GM23248 (cell line): ENCODE data around the gene DIP2C. TPM values are rescaled to one million over a fixed set of nuclear protein-coding genes. Genes with fewer than 3 reads are reported as not detected.

ENCODE experiments used
- DNase-seq: peaks from one replicate; pipeline ENCODE4 v3.0.0-alpha.2; 2015
- H2AFZ ChIP-seq: fragments of 200-600 bp; sonication (generic); 2 replicates; pipeline ENCODE4 v1.6.1; 2016; ENCODE audit warnings: antibody characterized with exemption
- H3F3A ChIP-seq: fragments of 200-600 bp; sonication (generic); 2 replicates; pipeline ENCODE4 v1.6.1; 2016; ENCODE audit warnings: mild to moderate bottlenecking, antibody characterized with exemption, mixed run types; ENCODE audit not compliant: insufficient read depth
- H3K27ac ChIP-seq: fragments of 200-600 bp; sonication (generic); 2 replicates; pipeline ENCODE4 v1.5.1; 2016; ENCODE audit warnings: mild to moderate bottlenecking
- H3K27me3 ChIP-seq: fragments of 200-600 bp; sonication (generic); replicated peaks from 2 replicates; pipeline ENCODE4 v1.6.1; 2016; ENCODE audit warnings: mild to moderate bottlenecking; ENCODE audit not compliant: insufficient read depth
- H3K36me3 ChIP-seq: fragments of 200-600 bp; sonication (generic); 2 replicates; pipeline ENCODE4 v1.6.1; 2016; ENCODE audit warnings: low read depth, mild to moderate bottlenecking
- H3K4me1 ChIP-seq: fragments of 200-600 bp; sonication (generic); 2 replicates; pipeline ENCODE4 v1.6.1; 2016; ENCODE audit warnings: mild to moderate bottlenecking; ENCODE audit not compliant: insufficient read depth
- H3K4me2 ChIP-seq: fragments of 200-600 bp; sonication (generic); one replicate; pipeline ENCODE4 v1.6.1; 2016; ENCODE audit warnings: mild to moderate bottlenecking; ENCODE audit not compliant: unreplicated experiment
- H3K4me3 ChIP-seq: fragments of 200-600 bp; sonication (generic); 2 replicates; pipeline ENCODE4 v1.5.1; 2016; ENCODE audit warnings: mild to moderate bottlenecking
- H3K79me2 ChIP-seq: fragments of 200-600 bp; sonication (generic); 2 replicates; pipeline ENCODE4 v1.6.1; 2016; ENCODE audit warnings: mild to moderate bottlenecking; ENCODE audit not compliant: insufficient read depth
- H3K9ac ChIP-seq: fragments of 200-600 bp; sonication (generic); 2 replicates; pipeline ENCODE4 v1.6.1; 2016; ENCODE audit warnings: mild to moderate bottlenecking
- H3K9me2 ChIP-seq: fragments of 200-600 bp; sonication (generic); 2 replicates; pipeline ENCODE4 v1.6.1; 2016; ENCODE audit warnings: mixed run types, mild to moderate bottlenecking, moderate library complexity; ENCODE audit not compliant: insufficient read depth
- H3K9me3 ChIP-seq: fragments of 200-600 bp; sonication (generic); one replicate; pipeline ENCODE4 v1.6.1; 2017; ENCODE audit warnings: low read depth
- H4K20me1 ChIP-seq: fragments of 200-600 bp; sonication (generic); 2 replicates; pipeline ENCODE4 v1.6.0; 2016; ENCODE audit not compliant: insufficient read depth
- EZH2 ChIP-seq: fragments of 200-600 bp; sonication (generic); IDR thresholded peaks from 2 replicates; pipeline ENCODE4 v1.6.1; 2018; ENCODE audit warnings: antibody characterized with exemption, mild to moderate bottlenecking; ENCODE audit not compliant: insufficient read depth, poor library complexity, severe bottlenecking
- EZH2phosphoT487 ChIP-seq: fragments of 200-600 bp; sonication (generic); IDR thresholded peaks from 2 replicates; pipeline ENCODE4 v1.6.1; 2018; ENCODE audit warnings: antibody characterized with exemption, moderate library complexity, mild to moderate bottlenecking, low read depth; ENCODE audit not compliant: insufficient read depth
- WGBS, 2 experiments: methylation state at CpG; one replicate each; pipeline ENCODE4 v1.1.6; 2015 to 2017; ENCODE audit warnings: low lambda C conversion rate in 2 of 2, low coverage in 1 of 2; ENCODE audit errors: missing lambda C conversion rate in 2 of 2; 5-methylcytosine and 5-hydroxymethylcytosine counted together
- in situ Hi-C: fragments of 300-500 bp; cut with MboI; formaldehyde crosslinking; loops from 2 replicates; pipeline ENCODE4 v1.15.0; 2020
- polyA plus RNA-seq: library from polyadenylated mRNA; unstranded; fragments of >200 nt; fragmentation: Nextera tagmentation; extraction: Ambion mirVana; gene quantifications from 2 replicates; pipeline ENCODE4 v1.2.1, GENCODE V29; 2016
- total RNA-seq: library from RNA; depleted of rRNA; stranded (reverse); fragments of >200 nt; shearing (Covaris generic); gene quantifications from 2 replicates; pipeline ENCODE4 v1.2.3, GENCODE V29; 2014

The DIP2C gene
- total and polyA plus RNA-seq, 2 experiments from 2014 or later = 12.0 to 13.1 TPM

DNA sequence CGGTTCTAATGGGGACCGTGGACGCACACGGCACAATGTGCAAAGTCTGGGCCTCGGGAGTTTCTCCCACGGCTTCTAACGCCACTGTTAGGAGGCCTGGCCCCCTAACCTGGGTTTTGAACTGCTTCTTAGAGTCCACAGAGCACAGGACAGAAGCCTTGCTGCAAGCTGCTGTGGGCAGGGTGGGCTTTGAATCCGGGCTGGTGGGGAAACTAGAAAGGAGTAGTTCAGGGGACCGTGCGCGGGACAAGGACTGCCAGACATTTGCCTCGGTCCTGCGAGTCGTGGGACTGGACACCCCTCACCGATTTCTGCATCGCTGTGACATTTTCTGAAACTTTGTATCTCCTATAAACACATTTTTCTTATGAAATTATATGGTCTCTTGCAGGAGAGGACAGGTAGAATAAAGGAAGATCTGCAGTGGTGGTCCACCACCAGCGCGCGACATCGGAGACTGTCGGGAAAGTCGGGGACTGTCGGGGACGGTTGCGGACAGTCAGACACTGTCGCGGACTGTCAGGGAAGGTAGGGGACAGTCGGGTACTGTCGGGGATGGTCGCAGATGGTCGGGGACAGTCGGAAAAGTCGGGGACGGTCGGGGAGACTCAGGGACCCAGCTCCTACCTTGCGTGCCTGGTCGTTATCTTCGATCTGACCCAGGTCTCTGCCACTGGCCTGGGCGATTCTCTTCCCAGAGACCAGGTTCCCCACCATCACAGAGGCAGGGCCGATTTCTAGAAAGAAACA, 332.1 kb downstream of the DIP2C start:
- no peaks in the 10 kb centered on the region for H3K4me1 ChIP-seq
- H3K4me3 ChIP-seq = no peak overlapping the region
- no peaks in the 10 kb centered on the region for H3K9me3 ChIP-seq
- no peak overlapping the region for H3K4me2 ChIP-seq
- H3K9ac ChIP-seq = no peak overlapping the region
- TF ChIP-seq EZH2phosphoT487 (no peak), EZH2 (no peak)
- H3K27ac ChIP-seq = no peak overlapping the region
- no peaks in the 10 kb centered on the region for H3K27me3 ChIP-seq
- no peaks in the 10 kb centered on the region for H4K20me1 ChIP-seq
- in situ Hi-C loops = no loop called here
- no peaks in the 10 kb centered on the region for H3K79me2 ChIP-seq
- 97 to 98% methylated on average over 40 of the region's 40 CpGs for WGBS, 2 experiments
- no peaks in the 10 kb centered on the region for H3K9me2 ChIP-seq
- H2AFZ ChIP-seq = no peak overlapping the region
- no peak for DNase-seq
- no peaks in the 10 kb centered on the region for H3F3A ChIP-seq
- peaks cover 10% of the 10 kb centered on the region; the same call in 1 of the 2 replicates for H3K36me3 ChIP-seq

GRCh38 chr10:356452-356851, 333.0 kb downstream of the DIP2C start:
- Histone ChIP-seq H3K36me3 (peaks cover 10% of the 10 kb centered on the region; the same call in 1 of the 2 replicates), H3K9ac (no peak overlapping the region), H3K4me3 (no peak overlapping the region), H3K4me2 (no peak overlapping the region), H3K79me2 (no peaks in the 10 kb centered on the region), H3K27ac (no peak overlapping the region), H3K9me2 (no peaks in the 10 kb centered on the region), H3F3A (no peaks in the 10 kb centered on the region), H3K27me3 (no peaks in the 10 kb centered on the region), H2AFZ (no peak overlapping the region), H4K20me1 (no peaks in the 10 kb centered on the region), H3K9me3 (no peaks in the 10 kb centered on the region), H3K4me1 (no peaks in the 10 kb centered on the region)
- TF ChIP-seq EZH2phosphoT487 (no peak), EZH2 (no peak)
- WGBS, 2 experiments = 85 to 86% methylated on average over 8 of the region's 8 CpGs
- no peak for DNase-seq
- in situ Hi-C loops = no loop called here

DNA sequence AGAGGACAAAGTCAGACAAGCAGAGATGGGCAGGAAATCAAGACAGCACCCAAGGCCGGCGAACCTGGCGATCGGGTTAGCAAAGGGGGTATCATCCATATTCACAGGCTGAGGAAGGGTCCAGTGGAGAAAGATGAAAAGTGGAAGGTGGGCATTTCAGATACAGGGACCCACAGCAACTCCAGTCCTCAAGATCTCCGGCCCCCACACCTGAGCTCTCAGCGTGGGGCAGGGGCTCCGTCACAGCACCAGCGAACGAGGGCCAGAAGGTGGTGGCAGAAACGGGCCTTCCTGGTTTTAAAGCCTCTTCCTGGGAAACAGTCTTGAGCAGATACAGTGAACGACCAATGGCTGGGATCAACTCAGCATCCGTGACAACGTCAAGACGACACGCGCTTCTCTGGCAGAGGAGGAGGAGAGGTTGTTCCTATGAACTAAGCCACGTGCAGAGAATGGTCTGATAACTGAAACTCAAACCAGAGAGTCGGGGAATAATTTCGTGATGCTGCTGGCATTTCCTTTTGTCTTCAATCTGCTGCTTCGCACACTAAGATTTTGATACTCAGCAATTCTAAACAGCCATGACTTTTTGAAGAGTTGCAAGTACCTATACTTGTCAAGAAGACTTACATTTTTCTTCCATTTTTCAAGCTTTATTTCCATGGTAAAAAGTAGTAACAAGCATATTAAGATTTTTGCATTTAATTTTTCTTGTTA, 334.4 kb downstream of the DIP2C start:
- H3K4me3 ChIP-seq = no peak overlapping the region
- no peaks in the 10 kb centered on the region for H3F3A ChIP-seq
- no peaks in the 10 kb centered on the region for H3K4me1 ChIP-seq
- H2AFZ ChIP-seq = no peak overlapping the region
- no peaks in the 10 kb centered on the region for H3K79me2 ChIP-seq
- H3K9ac ChIP-seq = no peak overlapping the region
- no peaks in the 10 kb centered on the region for H4K20me1 ChIP-seq
- in situ Hi-C loops = no loop called here
- 90 to 91% methylated on average over 20 of the region's 20 CpGs for WGBS, 2 experiments
- H3K27ac ChIP-seq = no peak overlapping the region
- DNase-seq = no peak
- TF ChIP-seq EZH2 (no peak), EZH2phosphoT487 (no peak)
- no peaks in the 10 kb centered on the region for H3K27me3 ChIP-seq
- H3K36me3 ChIP-seq = peaks cover 10% of the 10 kb centered on the region; the same call in 1 of the 2 replicates
- H3K9me3 ChIP-seq = no peaks in the 10 kb centered on the region
- no peak overlapping the region for H3K4me2 ChIP-seq
- no peaks in the 10 kb centered on the region for H3K9me2 ChIP-seq

DNA sequence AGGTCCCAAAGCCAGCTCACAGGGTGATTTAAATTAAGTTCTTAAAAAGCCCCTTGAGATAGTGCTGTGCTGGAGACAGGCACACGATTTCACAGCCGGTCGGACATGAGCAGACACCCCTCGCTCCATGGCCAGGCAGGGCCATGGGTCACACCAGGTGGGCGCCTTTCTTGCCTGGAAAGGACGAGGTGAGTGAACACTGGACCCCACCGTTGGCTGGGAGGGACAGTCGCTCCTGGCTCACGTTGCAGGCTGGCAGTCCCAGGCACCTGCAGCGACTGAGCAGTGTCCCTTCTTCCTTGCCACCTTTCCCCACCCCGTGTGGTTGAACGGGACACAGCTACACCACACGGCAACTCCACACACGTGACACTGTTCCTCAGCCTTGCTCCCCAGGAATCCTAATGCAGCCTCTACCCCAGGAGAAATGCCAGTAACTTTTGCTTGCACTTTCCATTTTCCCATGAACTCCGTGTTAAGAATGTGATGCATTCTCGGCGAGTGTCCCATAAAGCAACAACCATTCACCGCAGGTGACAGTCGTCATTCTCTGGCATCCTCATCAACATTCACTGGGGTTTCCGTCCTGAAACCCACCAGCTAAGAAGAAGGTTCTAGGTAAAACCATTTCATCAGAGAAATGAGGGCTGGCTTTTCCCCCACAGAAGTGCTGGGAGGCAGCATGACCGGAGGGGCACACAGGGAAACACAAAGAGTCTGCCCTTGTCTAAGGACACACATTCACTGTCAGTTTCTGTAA, 336.8 kb downstream of the DIP2C start:
- WGBS, 2 experiments = 89 to 93% methylated on average over 21 of the region's 21 CpGs
- H3K4me2 ChIP-seq = no peak overlapping the region
- in situ Hi-C loops = no loop called here
- H2AFZ ChIP-seq = no peak overlapping the region
- H3K9ac ChIP-seq = no peak overlapping the region
- peaks cover 10% of the 10 kb centered on the region; the same call in 1 of the 2 replicates for H3K36me3 ChIP-seq
- no peaks in the 10 kb centered on the region for H3F3A ChIP-seq
- no peak overlapping the region for H3K4me3 ChIP-seq
- H3K27ac ChIP-seq = no peak overlapping the region
- H3K9me3 ChIP-seq = no peaks in the 10 kb centered on the region
- TF ChIP-seq EZH2phosphoT487 = no peak
- TF ChIP-seq EZH2 = no peak
- no peak for DNase-seq
- H3K27me3 ChIP-seq = no peaks in the 10 kb centered on the region
- H4K20me1 ChIP-seq = no peaks in the 10 kb centered on the region
- H3K9me2 ChIP-seq = no peaks in the 10 kb centered on the region
- H3K4me1 ChIP-seq = no peaks in the 10 kb centered on the region
- no peaks in the 10 kb centered on the region for H3K79me2 ChIP-seq
